Left ventricle myocardium inferior (tissue), 1 donor: ENCODE data around the gene TNRC6B. TPM values are rescaled to one million over a fixed set of nuclear protein-coding genes. Genes with fewer than 3 reads are reported as not detected.

Experiments
- DNase-seq: peaks from one replicate; pipeline ENCODE4 v3.0.0-alpha.2; 2020
- H3K27ac ChIP-seq: fragments of 200-600 bp; replicated peaks from 2 replicates; pipeline ENCODE4 v1.8.0; 2021
- H3K27me3 ChIP-seq: fragments of 200-600 bp; 2 replicates; pipeline ENCODE4 v1.8.0; 2021; ENCODE audit warnings: low read depth
- H3K36me3 ChIP-seq: fragments of 200-600 bp; 2 replicates; pipeline ENCODE4 v1.8.0; 2021
- H3K4me1 ChIP-seq: fragments of 200-600 bp; 2 replicates; pipeline ENCODE4 v1.8.0; 2021
- H3K4me3 ChIP-seq: fragments of 200-600 bp; 2 replicates; pipeline ENCODE4 v1.8.0; 2021; ENCODE audit warnings: mild to moderate bottlenecking, moderate library complexity
- H3K9me3 ChIP-seq: fragments of 200-600 bp; replicated peaks from 2 replicates; pipeline ENCODE4 v1.8.0; 2021
- CTCF ChIP-seq: fragments of 200-600 bp; IDR thresholded peaks from 2 replicates; pipeline ENCODE4 v1.8.0; 2021; ENCODE audit warnings: antibody characterized with exemption, mild to moderate bottlenecking, borderline replicate concordance
- intact Hi-C: fragments of 100-400 bp; cut with micrococcal nuclease; formaldehyde crosslinking; loops from one replicate; pipeline ENCODE4 v1.11.0; 2022
- total RNA-seq: library from RNA; stranded (reverse); fragmentation: NEBNext Ultra II Directional; extraction: Animal tissue kit (Norgen Biotek cat#: 25700); gene quantifications from one replicate; pipeline ENCODE4 v1.2.1, GENCODE V29; 2021
- donor health status: DM: no; HTN: yes; CAD: no; lungs with severe emphysema.

The TNRC6B gene
- total RNA-seq, 1 donor from 2014 or later, result 43.8 TPM

DNA sequence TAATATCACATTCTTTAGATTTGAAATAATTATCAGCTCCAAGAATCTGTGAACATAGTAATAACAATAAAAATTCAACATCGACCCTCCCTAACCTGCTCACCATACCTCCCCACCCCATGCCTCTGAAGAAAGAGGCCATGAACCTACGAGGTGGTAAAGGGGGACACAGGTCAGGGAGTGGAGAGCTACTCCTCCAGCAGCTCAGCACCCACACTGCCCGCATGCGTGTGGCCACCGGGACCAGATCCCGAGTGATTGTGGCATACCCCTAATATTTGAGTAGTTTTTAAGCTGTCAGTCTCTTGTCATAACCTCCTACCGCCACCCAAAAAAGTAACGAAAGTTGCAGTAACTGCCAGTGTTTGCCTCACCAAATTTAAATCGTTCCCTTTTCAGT lies 151.7 kb downstream of the TNRC6B start:
- Histone ChIP-seq H3K27ac (no peak overlapping the region), H3K4me1 (peaks cover 23% of the 10 kb centered on the region), H3K36me3 (peaks cover 22% of the 10 kb centered on the region), H3K4me3 (no peak overlapping the region), H3K27me3 (no peaks in the 10 kb centered on the region), H3K9me3 (no peaks in the 10 kb centered on the region)
- TF ChIP-seq CTCF, result no peak
- DNase-seq, result no peak
- intact Hi-C loops, result no loop called here

DNA sequence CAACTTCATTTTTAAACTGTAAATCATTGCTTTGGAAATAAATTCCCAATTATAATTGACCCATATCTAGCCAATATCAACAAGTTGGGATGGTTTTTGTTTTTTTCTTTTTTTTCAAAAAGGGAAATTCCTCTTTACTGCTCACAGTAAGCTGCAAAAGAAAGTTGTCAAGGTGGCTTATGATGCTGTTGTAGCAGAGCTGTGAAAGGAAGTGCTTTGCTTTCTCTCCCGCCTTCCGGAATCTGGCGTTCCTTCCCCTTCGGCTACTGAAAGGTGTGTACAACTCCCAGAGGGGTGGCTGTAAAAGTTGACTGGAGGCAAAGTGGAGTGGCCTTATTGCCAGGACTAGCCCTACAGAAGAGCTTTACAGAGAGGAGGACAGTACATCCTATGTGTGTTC lies 152.4 kb downstream of the TNRC6B start:
- no peaks in the 10 kb centered on the region for H3K27me3 ChIP-seq
- H3K36me3 ChIP-seq, result peaks cover 17% of the 10 kb centered on the region
- no peak overlapping the region for H3K27ac ChIP-seq
- no peak for DNase-seq
- H3K4me3 ChIP-seq, result no peak overlapping the region
- H3K9me3 ChIP-seq, result no peaks in the 10 kb centered on the region
- H3K4me1 ChIP-seq, result peaks cover 23% of the 10 kb centered on the region
- intact Hi-C loops, result no loop called here
- no peak for TF ChIP-seq CTCF

- Histone ChIP-seq H3K27me3 (no peaks in the 10 kb centered on the region), H3K36me3 (peaks cover 12% of the 10 kb centered on the region), H3K9me3 (no peaks in the 10 kb centered on the region), H3K4me3 (no peak overlapping the region), H3K4me1 (peaks cover 23% of the 10 kb centered on the region), H3K27ac (no peak overlapping the region)
- DNase-seq, result no peak
- TF ChIP-seq CTCF, result no peak
- intact Hi-C loops, result no loop called here
These were observed 152.9 kb downstream of the TNRC6B start for GRCh38 chr22:40330615-40331014.

- Histone ChIP-seq H3K27ac (no peak overlapping the region), H3K36me3 (peaks cover 12% of the 10 kb centered on the region), H3K4me1 (peaks cover 18% of the 10 kb centered on the region), H3K9me3 (no peaks in the 10 kb centered on the region), H3K27me3 (no peaks in the 10 kb centered on the region), H3K4me3 (no peak overlapping the region)
- no peak for TF ChIP-seq CTCF
- intact Hi-C loops, result no loop called here
- DNase-seq, result no peak
These were observed 154.0 kb downstream of the TNRC6B start for GRCh38 chr22:40331706-40332105.

GRCh38 chr22:40332319-40332781 lies 154.6 kb downstream of the TNRC6B start:
- peaks cover 12% of the 10 kb centered on the region for H3K4me1 ChIP-seq
- no peaks in the 10 kb centered on the region for H3K9me3 ChIP-seq
- no peak overlapping the region for H3K27ac ChIP-seq
- H3K27me3 ChIP-seq, result no peaks in the 10 kb centered on the region
- TF ChIP-seq CTCF, result no peak
- no peak overlapping the region for H3K4me3 ChIP-seq
- DNase-seq, result no peak
- peaks cover 7% of the 10 kb centered on the region for H3K36me3 ChIP-seq
- intact Hi-C loops, result no loop called here

DNA sequence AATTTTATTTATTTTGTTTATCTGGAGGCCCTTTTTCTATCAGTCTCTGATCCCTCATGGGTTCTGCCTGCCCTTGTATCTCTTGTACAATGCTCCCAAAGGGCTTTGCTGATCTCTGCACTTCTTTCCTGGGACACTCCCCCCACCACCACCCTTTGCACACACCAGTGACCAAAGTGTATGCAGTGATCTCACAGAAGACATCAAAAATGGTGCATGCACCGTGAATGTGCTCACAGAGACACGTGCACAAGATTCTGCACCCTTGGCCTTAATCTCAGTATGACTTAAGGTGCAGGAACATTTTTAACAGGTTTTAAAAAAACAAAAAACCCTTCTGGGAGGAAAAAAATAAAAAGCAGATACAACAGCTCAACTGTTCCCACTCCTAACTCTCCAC lies 156.3 kb downstream of the TNRC6B start:
- no peak overlapping the region for H3K4me3 ChIP-seq
- no peak for DNase-seq
- H3K9me3 ChIP-seq, result no peaks in the 10 kb centered on the region
- intact Hi-C loops, result no loop called here
- no peak overlapping the region for H3K27ac ChIP-seq
- TF ChIP-seq CTCF, result no peak
- H3K36me3 ChIP-seq, result peaks cover 7% of the 10 kb centered on the region
- H3K27me3 ChIP-seq, result no peaks in the 10 kb centered on the region
- peaks cover 3% of the 10 kb centered on the region for H3K4me1 ChIP-seq
